OCI-LY3 (cell line): ENCODE measurements around the gene PYGB.

Experiments used
- EZH2phosphoT487 ChIP-seq: fragments of 200-600 bp; shearing (Covaris generic); IDR thresholded peaks from 2 replicates; pipeline ENCODE4 v1.6.1; 2018; ENCODE audit warnings: antibody characterized with exemption, mixed run types, low read depth
- TF ChIP-seq, protein P1 (sequence below): fragments of 200-600, 300-600 bp; sonication (generic); IDR thresholded peaks from 2 replicates; pipeline ENCODE4 v1.5.1; 2014; ENCODE audit warnings: antibody characterized with exemption, low read length, low read depth

DNA sequence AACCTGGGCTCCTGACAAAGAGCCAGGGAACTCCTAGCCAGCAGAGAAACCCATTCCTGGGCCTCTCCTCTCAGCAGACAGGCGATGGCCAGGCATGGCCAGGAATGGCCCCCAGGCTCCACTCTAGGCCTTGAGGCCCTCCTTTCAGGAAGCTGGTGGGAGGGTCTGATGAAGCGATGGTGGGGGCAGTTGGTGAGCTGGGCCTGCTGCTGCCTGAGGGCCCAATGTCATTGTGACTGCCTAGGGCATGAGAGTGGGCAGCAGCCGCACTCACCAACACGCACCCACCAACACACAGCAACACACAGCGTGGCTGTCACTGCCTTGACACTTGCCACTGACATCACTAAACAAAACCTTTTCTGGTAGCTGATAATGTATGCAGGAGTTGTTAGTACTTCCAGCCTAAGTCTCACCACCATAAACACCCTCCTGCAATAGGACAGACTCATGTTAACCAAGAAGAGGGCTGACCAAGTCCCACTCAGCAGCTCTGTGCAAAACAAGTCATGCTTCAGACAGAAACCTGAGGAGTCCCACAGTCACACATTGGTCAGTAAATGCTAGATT lies 73.5 kb downstream of the PYGB start:
- TF ChIP-seq, protein P1, sequence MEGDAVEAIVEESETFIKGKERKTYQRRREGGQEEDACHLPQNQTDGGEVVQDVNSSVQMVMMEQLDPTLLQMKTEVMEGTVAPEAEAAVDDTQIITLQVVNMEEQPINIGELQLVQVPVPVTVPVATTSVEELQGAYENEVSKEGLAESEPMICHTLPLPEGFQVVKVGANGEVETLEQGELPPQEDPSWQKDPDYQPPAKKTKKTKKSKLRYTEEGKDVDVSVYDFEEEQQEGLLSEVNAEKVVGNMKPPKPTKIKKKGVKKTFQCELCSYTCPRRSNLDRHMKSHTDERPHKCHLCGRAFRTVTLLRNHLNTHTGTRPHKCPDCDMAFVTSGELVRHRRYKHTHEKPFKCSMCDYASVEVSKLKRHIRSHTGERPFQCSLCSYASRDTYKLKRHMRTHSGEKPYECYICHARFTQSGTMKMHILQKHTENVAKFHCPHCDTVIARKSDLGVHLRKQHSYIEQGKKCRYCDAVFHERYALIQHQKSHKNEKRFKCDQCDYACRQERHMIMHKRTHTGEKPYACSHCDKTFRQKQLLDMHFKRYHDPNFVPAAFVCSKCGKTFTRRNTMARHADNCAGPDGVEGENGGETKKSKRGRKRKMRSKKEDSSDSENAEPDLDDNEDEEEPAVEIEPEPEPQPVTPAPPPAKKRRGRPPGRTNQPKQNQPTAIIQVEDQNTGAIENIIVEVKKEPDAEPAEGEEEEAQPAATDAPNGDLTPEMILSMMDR: no peak
- TF ChIP-seq EZH2phosphoT487: no peak
